Stimulated activated CD8-positive, alpha-beta memory T cell treated with anti-CD3 and anti-CD28 coated beads, Interleukin-4, amount 100 ng/mL, for 48 hours (primary cell): ENCODE data around the gene CPT2.

Experiments used
- DNase-seq: peaks from one replicate; pipeline ENCODE4 v3.0.0-alpha.2; 2020

CPT2 gene

DNA sequence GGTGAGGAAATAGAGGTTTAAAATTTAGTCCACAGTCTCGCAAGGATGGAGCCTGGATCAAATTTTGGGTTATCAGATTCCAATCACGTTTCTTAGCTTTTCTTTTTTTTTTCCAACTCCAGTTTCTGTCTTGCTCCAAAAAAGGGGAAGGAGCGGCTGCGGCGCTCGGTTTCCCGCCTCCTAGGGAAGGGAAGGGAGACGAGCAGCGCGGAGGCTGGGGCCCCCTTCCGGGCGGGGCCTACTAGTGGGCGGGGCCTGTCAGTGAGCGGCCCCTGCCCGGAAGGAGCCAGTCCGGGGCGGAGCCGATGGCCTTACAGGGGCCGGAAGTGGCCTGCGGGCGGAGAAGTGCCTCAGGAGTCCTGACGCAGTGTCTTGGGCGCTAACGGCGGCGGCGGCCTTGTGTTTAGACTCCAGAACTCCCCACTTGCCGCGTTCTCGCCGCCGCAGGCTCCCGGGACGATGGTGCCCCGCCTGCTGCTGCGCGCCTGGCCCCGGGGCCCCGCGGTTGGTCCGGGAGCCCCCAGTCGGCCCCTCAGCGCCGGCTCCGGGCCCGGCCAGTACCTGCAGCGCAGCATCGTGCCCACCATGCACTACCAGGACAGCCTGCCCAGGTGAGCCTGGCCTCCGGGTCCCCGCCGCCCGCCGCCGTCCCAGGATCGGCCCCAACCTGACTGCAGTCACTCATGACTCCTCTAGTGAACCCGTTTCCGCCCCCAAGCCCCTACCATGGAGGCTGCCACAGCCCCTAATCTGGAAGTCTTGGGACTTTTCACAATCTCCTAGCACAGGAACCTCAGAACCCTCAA is at the start of gene CPT2:
Gene CPT2, plus strand, starts transcription at position 340 of the 806 bp plus-strand sequence. Its CDS starts 120 bp downstream, at position 460.
- peak; percentile 94 for DNase-seq

DNA sequence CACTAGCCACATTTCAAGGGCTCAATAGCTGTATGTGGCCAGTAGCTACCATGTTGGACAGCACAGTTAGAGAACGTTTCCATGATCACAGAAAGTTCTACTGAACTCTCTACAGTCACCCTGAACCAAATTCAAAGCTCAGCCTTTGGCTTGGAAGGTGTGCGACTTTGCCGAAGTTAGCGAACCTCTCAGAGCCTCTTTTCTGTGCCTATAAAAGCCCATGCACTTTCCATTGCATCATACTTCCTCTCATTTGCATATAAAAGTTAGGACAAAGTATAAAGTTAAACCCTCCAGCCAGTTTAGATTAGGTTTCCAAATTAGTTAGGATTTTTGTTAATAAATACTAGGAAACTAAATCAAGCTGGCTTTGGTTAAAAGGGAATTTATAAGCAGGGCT is 49.5 kb upstream of the CPT2 start:
- no peak for DNase-seq

DNA sequence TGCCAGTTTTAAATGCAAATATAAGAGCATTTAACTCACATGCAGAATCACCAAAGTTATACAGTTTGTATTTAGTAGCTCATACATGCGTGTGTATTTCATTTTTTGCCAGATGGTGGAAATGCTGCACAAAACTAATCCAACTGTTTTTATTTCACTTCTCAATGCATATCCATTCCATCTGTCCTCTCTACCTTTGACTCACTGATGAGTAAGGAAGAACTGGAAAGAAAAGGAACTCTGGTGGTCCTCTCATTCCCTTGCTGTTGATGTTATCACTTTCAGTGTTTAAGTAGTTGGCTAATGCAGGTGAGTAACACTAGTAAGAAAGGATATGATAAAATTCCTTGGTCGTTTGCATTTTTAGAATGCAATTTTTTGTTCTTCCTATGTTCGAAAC is 48.5 kb upstream of the CPT2 start:
- DNase-seq, result no peak

DNA sequence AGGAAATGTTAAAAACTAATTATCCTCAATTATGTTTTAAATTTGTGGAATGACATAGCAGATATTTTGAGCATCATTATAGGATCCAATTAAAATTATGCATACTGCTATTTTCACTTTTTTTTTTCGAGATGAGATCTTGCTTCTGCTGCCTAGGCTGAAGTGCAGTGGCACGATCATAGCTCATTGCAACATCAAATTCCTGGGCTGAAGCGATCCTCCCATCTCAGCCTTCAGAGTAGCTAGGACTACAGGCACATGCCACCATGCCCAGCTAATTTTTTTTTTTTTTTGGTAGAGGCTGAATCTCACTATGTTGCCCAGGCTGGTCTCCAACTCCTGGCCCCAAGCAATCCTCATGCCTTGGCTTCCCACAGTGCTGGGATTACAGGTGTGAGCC is 42.9 kb upstream of the CPT2 start:
- DNase-seq, result no peak

GRCh38 chr1:53154859-53155438 is 41.7 kb upstream of the CPT2 start:
- DNase-seq, result no peak

- no peak for DNase-seq
These were observed 41.1 kb upstream of the CPT2 start for GRCh38 chr1:53155534-53155933.

DNA sequence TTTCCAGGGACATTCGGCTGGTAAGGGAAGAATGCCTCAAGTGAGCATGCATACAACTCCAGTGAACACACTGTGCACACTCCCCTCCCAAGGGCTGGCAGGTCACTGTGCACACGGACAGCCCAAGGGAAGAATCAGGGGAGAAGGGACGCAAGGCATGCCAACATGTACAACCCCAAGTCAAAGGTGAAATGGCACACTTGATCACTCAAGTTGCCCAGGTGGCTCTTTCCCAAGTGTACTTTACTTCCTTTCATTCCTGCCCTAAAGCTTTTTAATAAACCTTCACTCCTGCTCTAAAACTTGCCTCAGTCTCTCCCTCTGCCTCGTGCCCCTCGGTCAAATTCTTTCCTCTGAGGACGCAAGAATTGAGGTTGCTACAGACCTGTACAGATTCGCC is 40.7 kb upstream of the CPT2 start:
- no peak for DNase-seq

DNA sequence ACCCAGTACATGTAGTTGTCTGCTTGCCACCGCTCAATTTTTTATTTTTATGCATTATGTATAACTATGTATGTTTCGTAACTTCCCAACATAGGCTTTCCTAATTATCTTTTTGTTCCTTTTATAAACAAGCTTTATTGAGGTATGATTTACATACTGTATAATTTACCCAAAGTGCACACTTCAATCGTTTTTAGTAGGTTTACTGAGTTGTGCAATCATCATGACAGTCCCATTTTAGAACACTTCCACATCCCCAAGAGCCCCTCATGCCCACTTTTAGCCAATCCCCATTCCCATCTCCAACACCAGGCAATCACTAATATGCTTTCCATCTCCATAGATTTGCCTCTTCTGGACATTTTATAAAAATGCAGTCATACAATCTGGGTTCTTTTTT is 39.8 kb upstream of the CPT2 start:
- DNase-seq, result no peak

DNA sequence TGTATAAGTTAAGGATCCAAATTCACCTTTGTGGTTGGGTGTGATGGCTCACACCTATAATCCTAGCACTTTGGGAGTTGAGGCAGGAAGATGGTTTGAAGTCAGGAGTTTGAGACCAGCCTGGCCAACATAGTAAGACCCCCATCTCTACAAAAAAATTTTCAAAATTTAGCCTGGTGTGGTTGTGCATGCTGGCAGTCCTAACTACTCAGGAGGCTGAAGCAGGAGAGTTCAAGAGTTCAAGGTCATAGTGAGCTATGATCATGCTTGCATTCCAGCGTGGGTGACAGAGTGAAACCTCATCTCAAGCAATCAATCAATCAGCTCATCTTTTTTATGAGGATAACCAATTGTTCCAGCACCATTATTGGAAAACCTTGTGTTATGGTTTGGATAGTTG is 37.7 kb upstream of the CPT2 start:
- DNase-seq, result no peak

GRCh38 chr1:53160924-53161378 is 35.7 kb upstream of the CPT2 start:
- no peak for DNase-seq

DNA sequence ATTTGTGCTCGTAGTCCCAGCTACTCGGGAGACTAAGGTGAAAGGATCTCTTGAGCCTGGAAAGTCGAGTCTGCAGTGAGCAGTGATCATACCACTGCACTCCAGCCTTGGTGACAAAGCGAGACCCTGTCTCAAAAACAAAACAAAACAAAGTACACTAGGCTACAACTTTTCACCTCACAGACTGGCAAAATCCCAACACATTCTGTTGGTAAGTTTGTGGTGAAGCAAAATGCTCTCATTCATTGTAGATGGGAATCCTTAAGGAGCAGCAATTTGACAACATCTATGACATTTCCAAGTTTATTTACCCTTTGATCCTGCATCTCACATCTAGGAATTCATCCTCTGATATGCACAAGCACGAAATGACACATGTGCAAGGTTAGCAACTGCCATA is 34.0 kb upstream of the CPT2 start:
- DNase-seq, result no peak

GRCh38 chr1:53163291-53163768 is 33.3 kb upstream of the CPT2 start:
- DNase-seq, result no peak

GRCh38 chr1:53165408-53165961 is 31.1 kb upstream of the CPT2 start:
- no peak for DNase-seq

DNA sequence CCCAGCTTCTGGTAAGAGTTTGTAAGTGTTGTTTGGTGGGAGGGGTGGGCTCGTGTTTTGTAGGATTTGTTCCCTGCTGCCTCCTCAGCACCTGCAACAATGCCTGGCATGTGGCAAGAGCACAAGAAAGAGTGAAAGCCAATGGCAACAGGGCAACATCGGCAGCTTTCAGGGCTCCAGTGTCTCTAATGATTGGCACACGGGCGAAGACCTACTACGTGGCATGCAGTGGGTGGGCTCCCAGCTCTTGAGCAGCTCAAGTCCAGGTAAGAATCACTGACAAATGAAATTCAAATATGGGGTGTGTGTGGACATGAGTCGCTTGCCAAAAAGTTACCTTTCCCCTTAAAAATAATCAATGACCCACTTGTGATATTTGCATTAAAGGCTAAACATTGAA is 30.3 kb upstream of the CPT2 start:
- DNase-seq, result no peak

DNA sequence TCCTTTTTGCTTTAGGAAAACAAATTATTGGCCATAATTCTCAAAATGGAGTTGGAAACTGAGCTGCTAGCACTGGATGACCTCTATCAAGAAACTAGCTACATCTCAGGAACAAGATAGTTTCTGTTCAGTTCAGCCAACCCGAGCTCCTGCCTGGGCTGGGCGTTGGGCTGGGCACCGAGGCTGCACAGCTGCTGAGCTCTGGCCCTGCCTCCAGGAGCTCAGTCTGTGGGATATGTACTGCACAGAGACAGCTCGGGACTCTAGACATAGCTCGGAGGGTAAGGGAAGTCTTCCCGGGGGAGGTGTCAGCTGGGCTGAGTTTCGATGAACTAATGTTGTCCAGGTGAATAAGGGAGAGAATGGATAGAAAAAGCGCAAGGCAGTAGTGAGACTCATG is 29.7 kb upstream of the CPT2 start:
- DNase-seq, result no peak

GRCh38 chr1:53172426-53173128 is 24.0 kb upstream of the CPT2 start:
- DNase-seq, result no peak

- no peak for DNase-seq
These were observed 21.4 kb upstream of the CPT2 start for GRCh38 chr1:53174971-53175913.

DNA sequence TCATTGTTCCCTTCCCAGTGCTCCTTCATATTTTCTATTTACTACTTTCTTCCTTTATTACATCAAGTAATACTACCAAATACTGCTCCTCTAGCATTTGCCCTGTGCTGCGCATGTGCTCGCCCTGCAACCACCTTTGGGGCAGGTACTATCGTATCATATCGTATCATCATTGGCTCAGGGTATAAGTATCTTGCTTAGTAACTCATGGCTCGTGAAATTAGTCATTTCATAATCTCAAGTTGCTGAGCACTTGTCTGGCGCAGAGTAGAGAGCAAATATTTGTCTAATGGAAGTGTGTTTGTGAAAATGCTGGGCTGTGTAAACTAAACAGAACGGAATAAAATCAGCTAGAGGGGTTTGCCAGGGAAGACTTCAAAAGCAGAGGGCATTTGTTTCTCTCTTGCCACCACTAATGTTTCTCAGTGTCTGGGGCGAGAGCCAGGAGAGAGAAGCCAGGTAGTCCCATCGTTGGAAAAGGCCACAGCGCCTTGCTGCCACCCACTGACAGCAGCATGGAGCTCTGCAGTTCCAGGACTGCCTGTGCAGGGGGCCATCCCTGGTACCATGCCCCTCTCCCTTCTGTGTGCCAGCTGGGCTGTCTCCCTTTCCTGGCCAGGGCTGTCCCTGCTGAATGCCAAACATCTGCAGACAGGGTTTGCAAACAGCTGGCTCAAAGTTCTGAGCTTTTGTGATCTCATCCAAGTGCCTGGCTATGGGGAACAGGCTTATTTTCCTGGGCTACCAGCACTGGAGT is 20.0 kb upstream of the CPT2 start:
- DNase-seq, result no peak

DNA sequence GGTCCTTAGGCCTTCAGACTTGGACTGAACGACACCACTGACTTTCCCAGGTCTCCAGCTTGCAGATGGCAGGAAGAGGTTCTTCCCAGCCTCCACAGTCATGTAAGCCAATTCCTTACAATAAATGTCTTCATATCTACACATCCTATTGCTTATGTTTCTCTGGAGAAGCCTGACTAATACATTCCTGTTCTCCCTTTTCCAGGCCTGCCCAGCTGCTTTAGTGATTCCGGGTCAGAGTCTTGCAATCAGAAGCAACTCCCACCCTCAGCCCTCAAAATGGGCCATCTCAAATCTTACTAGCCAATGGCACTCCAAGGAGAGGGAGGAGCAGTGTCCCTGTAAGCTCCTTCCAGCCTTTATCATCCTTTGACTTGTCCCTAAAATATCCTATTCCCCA is 16.4 kb upstream of the CPT2 start:
- no peak for DNase-seq

GRCh38 chr1:53180951-53181350 is 15.7 kb upstream of the CPT2 start:
- no peak for DNase-seq

DNA sequence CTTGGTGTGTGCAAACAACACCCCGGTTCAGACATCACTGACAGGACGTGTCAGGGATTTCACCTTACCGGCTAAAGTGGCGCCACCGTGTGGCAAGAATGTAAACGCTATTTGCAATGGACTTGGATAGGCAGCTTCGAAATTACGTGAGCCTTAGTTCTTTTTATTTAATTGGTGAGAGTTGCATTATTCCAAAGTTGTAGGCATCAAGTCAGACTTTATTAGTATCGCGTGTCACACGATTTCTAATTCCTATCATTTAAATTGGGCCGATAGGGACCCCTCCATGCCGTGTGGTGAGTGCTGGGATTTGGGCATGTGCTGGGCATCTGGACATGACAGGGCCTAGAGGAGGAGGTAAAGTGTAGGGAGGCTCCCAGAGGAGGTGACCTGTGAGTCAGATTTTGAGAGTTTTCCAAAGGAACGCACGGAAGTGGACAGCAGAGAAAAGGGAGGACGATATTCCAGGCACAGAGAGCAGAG is 14.5 kb upstream of the CPT2 start:
- DNase-seq, result peak; percentile 93

DNA sequence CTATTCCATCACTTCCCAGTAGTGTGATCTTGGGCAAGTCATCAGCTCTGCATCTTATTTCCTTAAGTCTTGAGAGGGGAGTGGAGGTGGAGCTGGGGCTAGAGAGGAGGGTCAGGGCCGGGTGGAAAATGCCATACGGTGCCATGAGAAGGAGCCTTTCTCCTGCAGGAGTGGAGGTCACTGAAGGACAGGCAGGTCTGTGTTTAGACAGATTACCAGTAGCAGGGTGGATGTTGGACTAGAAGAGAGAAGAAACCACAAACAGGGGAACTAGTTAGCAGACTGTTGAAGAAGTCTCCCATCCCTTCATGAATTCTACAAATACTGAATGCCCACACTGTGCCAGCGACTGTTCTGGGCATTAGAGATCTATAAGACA is 13.9 kb upstream of the CPT2 start:
- no peak for DNase-seq
